Measurements from ENCODE around the gene KCNJ10.

DNA sequence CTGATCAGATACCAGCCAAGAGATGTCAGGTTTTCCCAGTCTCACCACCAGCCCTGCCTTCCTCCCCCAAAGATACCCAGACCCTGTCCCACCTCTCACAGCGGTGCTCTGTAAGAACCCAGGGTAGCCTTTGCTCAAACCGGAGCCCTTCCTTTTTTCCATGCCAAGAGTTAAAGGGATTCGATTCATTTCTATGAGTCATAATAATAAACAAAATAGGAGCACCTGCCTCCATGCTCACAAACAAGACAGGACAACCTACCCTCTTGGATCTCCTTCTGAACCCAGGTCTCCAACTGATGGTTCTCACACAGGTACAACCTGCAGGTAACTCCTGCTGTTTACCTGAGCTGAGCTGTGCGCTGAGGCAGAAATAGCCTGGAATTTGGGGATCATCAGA, 39.7 kb upstream of the KCNJ10 start:
- TF ChIP-seq FOXP2 (optimal IDR thresholded peaks at IDR 0.05; ENCODE audit: borderline replicate concordance, extremely low read depth, extremely low read length, insufficient read depth) (no peak), SIN3A (IDR thresholded peaks at IDR 0.05; ENCODE audit: borderline replicate concordance, insufficient read depth, low read length) (no peak), POLR2AphosphoS5 (IDR thresholded peaks at IDR 0.05; ENCODE audit: low read depth, low read length) (no peak), TAF1 (IDR thresholded peaks at IDR 0.05; ENCODE audit: borderline replicate concordance, insufficient read depth, low read length) (no peak)
- TF ChIP-seq, protein P1, sequence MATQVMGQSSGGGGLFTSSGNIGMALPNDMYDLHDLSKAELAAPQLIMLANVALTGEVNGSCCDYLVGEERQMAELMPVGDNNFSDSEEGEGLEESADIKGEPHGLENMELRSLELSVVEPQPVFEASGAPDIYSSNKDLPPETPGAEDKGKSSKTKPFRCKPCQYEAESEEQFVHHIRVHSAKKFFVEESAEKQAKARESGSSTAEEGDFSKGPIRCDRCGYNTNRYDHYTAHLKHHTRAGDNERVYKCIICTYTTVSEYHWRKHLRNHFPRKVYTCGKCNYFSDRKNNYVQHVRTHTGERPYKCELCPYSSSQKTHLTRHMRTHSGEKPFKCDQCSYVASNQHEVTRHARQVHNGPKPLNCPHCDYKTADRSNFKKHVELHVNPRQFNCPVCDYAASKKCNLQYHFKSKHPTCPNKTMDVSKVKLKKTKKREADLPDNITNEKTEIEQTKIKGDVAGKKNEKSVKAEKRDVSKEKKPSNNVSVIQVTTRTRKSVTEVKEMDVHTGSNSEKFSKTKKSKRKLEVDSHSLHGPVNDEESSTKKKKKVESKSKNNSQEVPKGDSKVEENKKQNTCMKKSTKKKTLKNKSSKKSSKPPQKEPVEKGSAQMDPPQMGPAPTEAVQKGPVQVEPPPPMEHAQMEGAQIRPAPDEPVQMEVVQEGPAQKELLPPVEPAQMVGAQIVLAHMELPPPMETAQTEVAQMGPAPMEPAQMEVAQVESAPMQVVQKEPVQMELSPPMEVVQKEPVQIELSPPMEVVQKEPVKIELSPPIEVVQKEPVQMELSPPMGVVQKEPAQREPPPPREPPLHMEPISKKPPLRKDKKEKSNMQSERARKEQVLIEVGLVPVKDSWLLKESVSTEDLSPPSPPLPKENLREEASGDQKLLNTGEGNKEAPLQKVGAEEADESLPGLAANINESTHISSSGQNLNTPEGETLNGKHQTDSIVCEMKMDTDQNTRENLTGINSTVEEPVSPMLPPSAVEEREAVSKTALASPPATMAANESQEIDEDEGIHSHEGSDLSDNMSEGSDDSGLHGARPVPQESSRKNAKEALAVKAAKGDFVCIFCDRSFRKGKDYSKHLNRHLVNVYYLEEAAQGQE (IDR thresholded peaks at IDR 0.05; ENCODE audit: insufficient read depth in 1 of 2, low read depth in 2 of 2, low read length in 2 of 2), result no peak

Measured in PFSK-1 (cell line).